Upper lobe of left lung (tissue), 4 donors: ENCODE data around the gene RBM19.
"Not testable (repeated sequence)": the region's sequence is repeated elsewhere in the genome, so short reads cannot be mapped to it uniquely, and the experiment has no call there.

ENCODE experiments used
- CTCF ChIP-seq, 6 experiments: fragments of 450-650 bp in 4 of 6; fragments of 200-600 bp in 2 of 6; sonication (generic) in 2 of 6; IDR thresholded peaks; one replicate each; pipeline ENCODE4 v1.5.1; 2016 to 2019; ENCODE audit warnings: antibody characterized with exemption in 6 of 6
- POLR2AphosphoS5 ChIP-seq, 2 donors: sonication (generic); formaldehyde crosslinking; IDR thresholded peaks; one replicate each; pipeline ENCODE4 v1.5.1; 2017; ENCODE audit warnings: antibody characterized with exemption in 2 of 2

GRCh38 chr12:113901319-113901718 lies 64.8 kb downstream of the RBM19 start:
- TF ChIP-seq CTCF, POLR2AphosphoS5 (IDR thresholded peaks at IDR 0.05): not testable (repeated sequence)
